Thyroid gland (tissue), 4 donors: Measurements from ENCODE around the gene EGR4.

Experiments used
- POLR2A ChIP-seq, 2 donors: fragments of 450-650 bp; IDR thresholded peaks; one replicate each; pipeline ENCODE4 v1.6.1; 2017; ENCODE audit warnings: antibody characterized with exemption in 2 of 2, mild to moderate bottlenecking in 2 of 2, moderate library complexity in 1 of 2
- TF ChIP-seq, protein P1 (sequence below), 6 experiments: fragments of 200-600 bp in 3 of 6; fragments of 450-650 bp in 3 of 6; sonication (generic) in 3 of 6; IDR thresholded peaks; one replicate each; pipeline ENCODE4 v1.5.1; 2016 to 2019; ENCODE audit warnings: antibody characterized with exemption in 6 of 6, mild to moderate bottlenecking in 2 of 6, inconsistent platforms in 1 of 6, moderate library complexity in 1 of 6

DNA sequence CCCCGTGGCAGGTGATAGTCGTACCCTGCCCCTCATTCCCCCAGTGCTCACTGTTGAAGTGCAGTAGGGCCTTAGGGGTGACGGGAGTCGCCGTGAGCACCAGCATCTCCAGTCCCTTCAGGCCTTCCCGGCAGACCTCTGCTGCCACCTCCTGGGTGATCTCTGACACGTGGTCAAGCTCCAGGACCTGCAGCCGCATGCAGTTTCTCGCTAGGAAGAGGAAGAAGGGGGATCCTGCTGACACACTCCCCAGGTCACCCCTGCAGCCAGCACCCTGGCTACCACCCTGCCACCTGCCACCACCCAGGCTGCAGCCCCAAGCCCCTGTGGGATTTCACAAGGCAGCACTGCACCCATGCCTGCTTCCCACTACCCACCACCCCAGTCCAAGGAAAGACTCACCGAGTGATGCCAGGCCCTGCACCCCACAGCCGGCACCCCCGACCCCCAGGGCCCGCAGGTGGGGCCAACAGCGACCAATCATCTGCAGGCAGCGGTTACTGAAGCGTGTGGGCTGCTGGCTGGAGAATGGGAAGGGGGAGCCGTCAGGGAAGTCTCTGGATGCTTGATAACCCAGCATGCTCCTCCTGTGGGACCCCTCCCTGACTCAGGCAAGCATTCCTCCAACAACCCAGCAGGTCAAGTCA lies 32.9 kb downstream of the EGR4 start:
- TF ChIP-seq, protein P1, sequence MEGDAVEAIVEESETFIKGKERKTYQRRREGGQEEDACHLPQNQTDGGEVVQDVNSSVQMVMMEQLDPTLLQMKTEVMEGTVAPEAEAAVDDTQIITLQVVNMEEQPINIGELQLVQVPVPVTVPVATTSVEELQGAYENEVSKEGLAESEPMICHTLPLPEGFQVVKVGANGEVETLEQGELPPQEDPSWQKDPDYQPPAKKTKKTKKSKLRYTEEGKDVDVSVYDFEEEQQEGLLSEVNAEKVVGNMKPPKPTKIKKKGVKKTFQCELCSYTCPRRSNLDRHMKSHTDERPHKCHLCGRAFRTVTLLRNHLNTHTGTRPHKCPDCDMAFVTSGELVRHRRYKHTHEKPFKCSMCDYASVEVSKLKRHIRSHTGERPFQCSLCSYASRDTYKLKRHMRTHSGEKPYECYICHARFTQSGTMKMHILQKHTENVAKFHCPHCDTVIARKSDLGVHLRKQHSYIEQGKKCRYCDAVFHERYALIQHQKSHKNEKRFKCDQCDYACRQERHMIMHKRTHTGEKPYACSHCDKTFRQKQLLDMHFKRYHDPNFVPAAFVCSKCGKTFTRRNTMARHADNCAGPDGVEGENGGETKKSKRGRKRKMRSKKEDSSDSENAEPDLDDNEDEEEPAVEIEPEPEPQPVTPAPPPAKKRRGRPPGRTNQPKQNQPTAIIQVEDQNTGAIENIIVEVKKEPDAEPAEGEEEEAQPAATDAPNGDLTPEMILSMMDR (IDR thresholded peaks at IDR 0.05), result peak in 1 of 6 experiments; percentile 33
- no peak for TF ChIP-seq POLR2A (IDR thresholded peaks at IDR 0.05)
